ENCODE results near the gene RCAN1.
A peak's percentile ranks its signal among the peaks of the same experiment; 100 is the strongest.

RCAN1 gene

GRCh38 chr21:34617753-34618339 is 2.9 kb upstream of the RCAN1 start:
- no peak for TF ChIP-seq EZH2phosphoT487 (IDR thresholded peaks at IDR 0.05; ENCODE audit: low read depth)
- TF ChIP-seq, protein P1, sequence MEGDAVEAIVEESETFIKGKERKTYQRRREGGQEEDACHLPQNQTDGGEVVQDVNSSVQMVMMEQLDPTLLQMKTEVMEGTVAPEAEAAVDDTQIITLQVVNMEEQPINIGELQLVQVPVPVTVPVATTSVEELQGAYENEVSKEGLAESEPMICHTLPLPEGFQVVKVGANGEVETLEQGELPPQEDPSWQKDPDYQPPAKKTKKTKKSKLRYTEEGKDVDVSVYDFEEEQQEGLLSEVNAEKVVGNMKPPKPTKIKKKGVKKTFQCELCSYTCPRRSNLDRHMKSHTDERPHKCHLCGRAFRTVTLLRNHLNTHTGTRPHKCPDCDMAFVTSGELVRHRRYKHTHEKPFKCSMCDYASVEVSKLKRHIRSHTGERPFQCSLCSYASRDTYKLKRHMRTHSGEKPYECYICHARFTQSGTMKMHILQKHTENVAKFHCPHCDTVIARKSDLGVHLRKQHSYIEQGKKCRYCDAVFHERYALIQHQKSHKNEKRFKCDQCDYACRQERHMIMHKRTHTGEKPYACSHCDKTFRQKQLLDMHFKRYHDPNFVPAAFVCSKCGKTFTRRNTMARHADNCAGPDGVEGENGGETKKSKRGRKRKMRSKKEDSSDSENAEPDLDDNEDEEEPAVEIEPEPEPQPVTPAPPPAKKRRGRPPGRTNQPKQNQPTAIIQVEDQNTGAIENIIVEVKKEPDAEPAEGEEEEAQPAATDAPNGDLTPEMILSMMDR (IDR thresholded peaks at IDR 0.05; ENCODE audit: low read depth, low read length) = no peak
- Histone ChIP-seq H2AFZ (ENCODE audit: low read depth, low read length) (no peak overlapping the region), H3K4me3 (ENCODE audit: low read length) (no peak overlapping the region), H3K27ac (ENCODE audit: low read length) (no peak overlapping the region), H3K9ac (ENCODE audit: low read length) (no peak overlapping the region), H4K20me1 (ENCODE audit: insufficient read depth, low read length) (no peaks in the 10 kb centered on the region), H3K4me1 (ENCODE audit: low read length) (peaks cover 1% of the 10 kb centered on the region; the same call in 1 of the 2 replicates), H3K36me3 (replicated peaks; ENCODE audit: low read depth, low read length) (no peaks in the 10 kb centered on the region), H3K4me2 (ENCODE audit: low read length) (no peak overlapping the region), H3K79me2 (ENCODE audit: low read length) (no peaks in the 10 kb centered on the region), H3K9me3 (ENCODE audit: insufficient read depth, low read length) (no peaks in the 10 kb centered on the region), H3K27me3 (ENCODE audit: low read depth, low read length) (no peaks in the 10 kb centered on the region)

DNA sequence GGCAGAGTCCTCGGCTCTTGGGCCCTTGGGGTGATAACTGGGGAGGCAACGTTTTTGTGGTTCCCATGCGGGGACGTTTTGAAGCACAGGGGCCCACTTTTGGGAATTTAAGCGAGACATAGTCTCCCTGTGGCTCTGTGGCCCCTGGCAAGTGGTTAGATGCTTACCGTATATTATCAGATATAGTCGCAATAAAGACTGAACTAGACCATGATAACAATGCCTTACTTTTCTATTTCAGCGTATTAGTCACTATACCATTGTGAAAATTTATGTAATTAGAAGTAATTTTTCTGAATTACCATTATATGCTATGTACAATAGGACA is 538 bp upstream of the RCAN1 start:
- no peaks in the 10 kb centered on the region for H3K4me1 ChIP-seq (ENCODE audit: low read length)
- no peaks in the 10 kb centered on the region for H3K27me3 ChIP-seq (ENCODE audit: low read depth, low read length)
- no peak overlapping the region for H3K9ac ChIP-seq (ENCODE audit: low read length)

GRCh38 chr21:34613679-34614627 is 960 bp downstream of the RCAN1 start:
- Histone ChIP-seq H3K4me1 (ENCODE audit: low read length) (no peaks in the 10 kb centered on the region), H2AFZ (ENCODE audit: low read depth, low read length) (no peak overlapping the region)
- TF ChIP-seq, protein P1 (IDR thresholded peaks at IDR 0.05; ENCODE audit: low read depth, low read length) = no peak
- TF ChIP-seq EZH2phosphoT487 (IDR thresholded peaks at IDR 0.05; ENCODE audit: low read depth) = no peak

More for the DNA sequence above, 538 bp upstream of the RCAN1 start:
- Histone ChIP-seq H3K27ac (ENCODE audit: low read length) (no peak overlapping the region), H4K20me1 (ENCODE audit: insufficient read depth, low read length) (no peaks in the 10 kb centered on the region), H3K4me2 (ENCODE audit: low read length) (peak overlapping the region; percentile 86), H3K36me3 (replicated peaks; ENCODE audit: low read depth, low read length) (no peaks in the 10 kb centered on the region), H3K79me2 (ENCODE audit: low read length) (no peaks in the 10 kb centered on the region), H3K9me3 (ENCODE audit: insufficient read depth, low read length) (no peaks in the 10 kb centered on the region), H2AFZ (ENCODE audit: low read depth, low read length) (peak overlapping the region; percentile 32; the same call in 1 of the 2 replicates), H3K4me3 (ENCODE audit: low read length) (peak overlapping the region; percentile 73)
- no peak for TF ChIP-seq EZH2phosphoT487 (IDR thresholded peaks at IDR 0.05; ENCODE audit: low read depth)
- TF ChIP-seq, protein P1 (IDR thresholded peaks at IDR 0.05; ENCODE audit: low read depth, low read length) = no peak

DNA sequence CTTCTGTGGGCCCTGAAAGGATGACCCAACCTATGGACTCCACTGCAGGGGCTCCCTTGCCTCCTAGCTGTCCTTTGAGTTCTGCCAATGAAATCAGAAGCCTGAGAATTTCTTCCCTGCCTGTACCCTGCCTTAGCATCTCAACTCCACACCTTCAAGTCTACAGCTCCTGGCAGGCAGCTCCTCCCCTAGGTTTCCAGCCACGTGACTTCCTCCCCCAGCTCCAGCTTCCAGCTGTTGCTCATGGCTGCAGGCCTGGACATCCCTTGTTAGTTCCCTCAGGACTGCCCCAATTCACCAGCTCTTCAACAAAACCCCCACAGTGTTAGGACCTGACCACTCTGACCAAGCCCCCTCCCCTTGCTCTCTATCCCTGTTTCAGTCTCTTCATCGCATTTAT is 2.4 kb downstream of the RCAN1 start:
- H3K4me2 ChIP-seq (ENCODE audit: low read length) = no peak overlapping the region

More at GRCh38 chr21:34613679-34614627, 960 bp downstream of the RCAN1 start:
- Histone ChIP-seq H3K4me3 (ENCODE audit: low read length) (peak overlapping the region; percentile 73; the same call in 1 of the 2 replicates), H3K36me3 (replicated peaks; ENCODE audit: low read depth, low read length) (no peaks in the 10 kb centered on the region), H3K27ac (ENCODE audit: low read length) (no peak overlapping the region), H3K27me3 (ENCODE audit: low read depth, low read length) (no peaks in the 10 kb centered on the region), H3K9ac (ENCODE audit: low read length) (no peak overlapping the region), H3K9me3 (ENCODE audit: insufficient read depth, low read length) (no peaks in the 10 kb centered on the region), H3K4me2 (ENCODE audit: low read length) (peak overlapping the region; percentile 62; the same call in 1 of the 2 replicates), H4K20me1 (ENCODE audit: insufficient read depth, low read length) (no peaks in the 10 kb centered on the region), H3K79me2 (ENCODE audit: low read length) (no peaks in the 10 kb centered on the region)

More for the DNA sequence above, 2.4 kb downstream of the RCAN1 start:
- Histone ChIP-seq H3K4me1 (ENCODE audit: low read length) (no peaks in the 10 kb centered on the region), H3K79me2 (ENCODE audit: low read length) (no peaks in the 10 kb centered on the region), H3K4me3 (ENCODE audit: low read length) (no peak overlapping the region), H2AFZ (ENCODE audit: low read depth, low read length) (no peak overlapping the region), H4K20me1 (ENCODE audit: insufficient read depth, low read length) (no peaks in the 10 kb centered on the region), H3K9me3 (ENCODE audit: insufficient read depth, low read length) (no peaks in the 10 kb centered on the region), H3K36me3 (replicated peaks; ENCODE audit: low read depth, low read length) (no peaks in the 10 kb centered on the region), H3K27me3 (ENCODE audit: low read depth, low read length) (no peaks in the 10 kb centered on the region), H3K27ac (ENCODE audit: low read length) (no peak overlapping the region), H3K9ac (ENCODE audit: low read length) (no peak overlapping the region)
- no peak for TF ChIP-seq EZH2phosphoT487 (IDR thresholded peaks at IDR 0.05; ENCODE audit: low read depth)
- TF ChIP-seq, protein P1 (IDR thresholded peaks at IDR 0.05; ENCODE audit: low read depth, low read length) = no peak

All from OCI-LY3 (cell line).